Measurements from ENCODE around the gene COL26A1.

- TF ChIP-seq CTCF (IDR thresholded peaks at IDR 0.05; ENCODE audit: poor library complexity, severe bottlenecking) (no peak), POLR2AphosphoS5 (IDR thresholded peaks at IDR 0.05) (no peak), EZH2 (IDR thresholded peaks at IDR 0.05; ENCODE audit: borderline replicate concordance, insufficient read depth, low read length, poor library complexity, severe bottlenecking) (no peak), EP300 (conservative IDR thresholded peaks at IDR 0.05; ENCODE audit: poor library complexity, severe bottlenecking) (no peak), REST (IDR thresholded peaks at IDR 0.05; ENCODE audit: borderline replicate concordance) (no peak), TAF1 (IDR thresholded peaks at IDR 0.05; ENCODE audit: low read depth) (no peak), SMC3 (conservative IDR thresholded peaks at IDR 0.05; ENCODE audit: poor library complexity) (no peak)
These were observed 23.5 kb downstream of the COL26A1 start for GRCh38 chr7:101386177-101386557.

Measured in neural cell (in vitro differentiated cells).